Measurements from ENCODE around the gene PTGER3.

DNA sequence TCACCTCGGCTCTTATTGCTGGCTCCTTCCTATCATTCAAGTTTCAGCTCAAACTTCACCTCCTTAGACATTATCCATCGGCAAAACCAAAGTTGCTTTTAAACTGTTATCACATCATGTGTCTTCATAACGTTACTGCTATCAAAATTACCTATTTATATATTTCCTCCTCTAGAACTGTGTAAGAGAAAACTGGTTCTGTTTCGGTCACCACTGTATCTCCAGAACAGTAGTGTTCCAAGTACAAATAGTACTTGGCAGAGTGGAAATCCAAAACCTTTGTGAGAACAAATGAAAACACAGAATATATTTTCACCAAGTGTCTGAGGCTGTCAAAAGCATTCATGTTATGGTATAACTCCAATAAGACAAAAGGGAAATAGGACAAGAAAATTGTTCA is 24.1 kb upstream of the PTGER3 start:
- TF ChIP-seq, protein P1, sequence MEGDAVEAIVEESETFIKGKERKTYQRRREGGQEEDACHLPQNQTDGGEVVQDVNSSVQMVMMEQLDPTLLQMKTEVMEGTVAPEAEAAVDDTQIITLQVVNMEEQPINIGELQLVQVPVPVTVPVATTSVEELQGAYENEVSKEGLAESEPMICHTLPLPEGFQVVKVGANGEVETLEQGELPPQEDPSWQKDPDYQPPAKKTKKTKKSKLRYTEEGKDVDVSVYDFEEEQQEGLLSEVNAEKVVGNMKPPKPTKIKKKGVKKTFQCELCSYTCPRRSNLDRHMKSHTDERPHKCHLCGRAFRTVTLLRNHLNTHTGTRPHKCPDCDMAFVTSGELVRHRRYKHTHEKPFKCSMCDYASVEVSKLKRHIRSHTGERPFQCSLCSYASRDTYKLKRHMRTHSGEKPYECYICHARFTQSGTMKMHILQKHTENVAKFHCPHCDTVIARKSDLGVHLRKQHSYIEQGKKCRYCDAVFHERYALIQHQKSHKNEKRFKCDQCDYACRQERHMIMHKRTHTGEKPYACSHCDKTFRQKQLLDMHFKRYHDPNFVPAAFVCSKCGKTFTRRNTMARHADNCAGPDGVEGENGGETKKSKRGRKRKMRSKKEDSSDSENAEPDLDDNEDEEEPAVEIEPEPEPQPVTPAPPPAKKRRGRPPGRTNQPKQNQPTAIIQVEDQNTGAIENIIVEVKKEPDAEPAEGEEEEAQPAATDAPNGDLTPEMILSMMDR (IDR thresholded peaks at IDR 0.05): no peak
- TF ChIP-seq POLR2AphosphoS5 (IDR thresholded peaks at IDR 0.05): no peak

Data from gastroesophageal sphincter (tissue), 3 donors.